Stomach (tissue), 9 donors: ENCODE data around the gene FBXO17. TPM values are rescaled to one million over a fixed set of nuclear protein-coding genes. Genes with fewer than 3 reads are reported as not detected.

Experiments
- DNase-seq, 2 donors: peaks; one replicate each; pipeline versions ENCODE4 v3.0.0 to v3.0.0-alpha.2; 2013 to 2019
- H3K27ac ChIP-seq, 5 donors: fragments of 200-600 bp in 4 of 5; sonication (generic) in 4 of 5; one replicate each; pipeline ENCODE4 v1.5.1; 2013 to 2019; ENCODE audit warnings: mild to moderate bottlenecking in 1 of 5, moderate library complexity in 1 of 5
- H3K27me3 ChIP-seq, 3 donors: fragments of 200-600 bp; sonication (generic); one replicate each; pipeline ENCODE4 v1.5.1; 2017 to 2019; ENCODE audit warnings: mixed run types in 1 of 3
- H3K36me3 ChIP-seq, 4 donors: fragments of 200-600 bp; sonication (generic); 1 replicate in 3 of 4; 2 replicates in 1 of 4; pipeline ENCODE4 v1.5.1; 2016 to 2019
- H3K4me1 ChIP-seq, 4 donors: fragments of 200-600 bp; sonication (generic); one replicate each; pipeline ENCODE4 v1.5.1; 2016 to 2019
- H3K4me3 ChIP-seq, 4 donors: fragments of 200-600 bp; sonication (generic) in 3 of 4; one replicate each; pipeline ENCODE4 v1.5.1; 2016 to 2019; ENCODE audit warnings: mild to moderate bottlenecking in 1 of 4
- H3K9me3 ChIP-seq, 4 donors: fragments of 200-600 bp; sonication (generic); one replicate each; pipeline ENCODE4 v1.5.1; 2016 to 2019
- EP300 ChIP-seq: sonication (generic); formaldehyde crosslinking; IDR thresholded peaks from one replicate; pipeline ENCODE4 v1.6.1; 2017; ENCODE audit warnings: antibody characterized with exemption
- POLR2A ChIP-seq, 4 donors: fragments of 450-650 bp; IDR thresholded peaks; one replicate each; pipeline ENCODE4 v1.6.1; 2016; ENCODE audit warnings: antibody characterized with exemption in 4 of 4, control low read depth in 2 of 4, mild to moderate bottlenecking in 1 of 4, moderate library complexity in 1 of 4
- POLR2AphosphoS5 ChIP-seq, 3 donors: sonication (generic); formaldehyde crosslinking; IDR thresholded peaks; one replicate each; pipeline ENCODE4 v1.6.1; 2016; ENCODE audit warnings: antibody characterized with exemption in 3 of 3
- WGBS, 5 donors: extraction: QIAGEN DNeasy Blood & Tissue Kit in 3 of 5; methylation state at CpG; one replicate each; pipeline versions ENCODE4 v1.1.5 to v1.1.7; 2013 to 2018; 5-methylcytosine and 5-hydroxymethylcytosine counted together
- intact Hi-C: fragments of 100-400 bp; cut with DNase I; formaldehyde crosslinking; loops from one replicate; pipeline ENCODE4 v1.15.1; 2023; ENCODE audit warnings: low total_unique reads
- polyA plus RNA-seq, 3 donors: library from polyadenylated mRNA; stranded (reverse); fragments of 200-250 nt; gene quantifications; one replicate each; pipeline ENCODE4 v1.2.3, GENCODE V29; 2013
- total RNA-seq, 5 donors: library from RNA; depleted of rRNA; stranded (reverse); fragments of >200 nt; gene quantifications; one replicate each; pipeline versions ENCODE4 v1.1.0 to v1.2.3, GENCODE V29; 2014 to 2016
- TF ChIP-seq, protein P1 (sequence below), 7 experiments: fragments of 450-650 bp in 4 of 7; fragments of 200-600 bp in 3 of 7; sonication (generic) in 3 of 7; IDR thresholded peaks; one replicate each; pipeline ENCODE4 v1.5.1; 2016 to 2019; ENCODE audit warnings: antibody characterized with exemption in 7 of 7, control low read depth in 2 of 7, mild to moderate bottlenecking in 1 of 7
- donor health status: healthy with polysubstance abuse.
- donor health status: Bipolar disorder and iron deficiency.
- donor health status: healthy.

The FBXO17 gene
- total and polyA plus RNA-seq, 8 donors: 1.8 to 19.1 (median 6.6) TPM; not detected in 1

- intact Hi-C loops: no loop called here
- H3K9me3 ChIP-seq: no peaks in the 10 kb centered on the region
- peaks cover 18 to 53% (median 43%) of the 10 kb centered on the region in 4 donors for H3K36me3 ChIP-seq
- H3K4me3 ChIP-seq: no peak overlapping the region
- H3K27ac ChIP-seq: no peak overlapping the region
- WGBS, 5 donors: 74 to 85% (median 80%) methylated on average over 8 to 14 of the region's 14 CpGs
- no peaks in the 10 kb centered on the region for H3K27me3 ChIP-seq
- no peak for DNase-seq
- no peaks in the 10 kb centered on the region for H3K4me1 ChIP-seq
- TF ChIP-seq POLR2AphosphoS5 (IDR thresholded peaks at IDR 0.05): no peak
- TF ChIP-seq POLR2A (IDR thresholded peaks at IDR 0.05): no peak
- TF ChIP-seq EP300: no peak
- TF ChIP-seq, protein P1, sequence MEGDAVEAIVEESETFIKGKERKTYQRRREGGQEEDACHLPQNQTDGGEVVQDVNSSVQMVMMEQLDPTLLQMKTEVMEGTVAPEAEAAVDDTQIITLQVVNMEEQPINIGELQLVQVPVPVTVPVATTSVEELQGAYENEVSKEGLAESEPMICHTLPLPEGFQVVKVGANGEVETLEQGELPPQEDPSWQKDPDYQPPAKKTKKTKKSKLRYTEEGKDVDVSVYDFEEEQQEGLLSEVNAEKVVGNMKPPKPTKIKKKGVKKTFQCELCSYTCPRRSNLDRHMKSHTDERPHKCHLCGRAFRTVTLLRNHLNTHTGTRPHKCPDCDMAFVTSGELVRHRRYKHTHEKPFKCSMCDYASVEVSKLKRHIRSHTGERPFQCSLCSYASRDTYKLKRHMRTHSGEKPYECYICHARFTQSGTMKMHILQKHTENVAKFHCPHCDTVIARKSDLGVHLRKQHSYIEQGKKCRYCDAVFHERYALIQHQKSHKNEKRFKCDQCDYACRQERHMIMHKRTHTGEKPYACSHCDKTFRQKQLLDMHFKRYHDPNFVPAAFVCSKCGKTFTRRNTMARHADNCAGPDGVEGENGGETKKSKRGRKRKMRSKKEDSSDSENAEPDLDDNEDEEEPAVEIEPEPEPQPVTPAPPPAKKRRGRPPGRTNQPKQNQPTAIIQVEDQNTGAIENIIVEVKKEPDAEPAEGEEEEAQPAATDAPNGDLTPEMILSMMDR (IDR thresholded peaks at IDR 0.05): no peak
Observed at GRCh38 chr19:38920602-38921419, 54.7 kb downstream of the FBXO17 start.

- H3K36me3 ChIP-seq: peaks cover 12 to 53% (median 42%) of the 10 kb centered on the region in 4 donors
- no peak overlapping the region for H3K27ac ChIP-seq
- H3K4me3 ChIP-seq: no peak overlapping the region
- DNase-seq: no peak
- no peaks in the 10 kb centered on the region for H3K4me1 ChIP-seq
- intact Hi-C loops: no loop called here
- H3K9me3 ChIP-seq: no peaks in the 10 kb centered on the region
- TF ChIP-seq EP300 (no peak), POLR2A (IDR thresholded peaks at IDR 0.05) (no peak), POLR2AphosphoS5 (IDR thresholded peaks at IDR 0.05) (no peak)
- TF ChIP-seq, protein P1 (IDR thresholded peaks at IDR 0.05): no peak
- H3K27me3 ChIP-seq: no peaks in the 10 kb centered on the region
- 70 to 76% (median 71%) methylated on average over 20 to 21 of the region's 21 CpGs for WGBS, 5 donors
Observed at GRCh38 chr19:38919837-38920601, 55.5 kb downstream of the FBXO17 start.

- WGBS, 5 donors: 88 to 92% (median 91%) methylated on average over 5 to 10 of the region's 10 CpGs
- Histone ChIP-seq H3K27me3 (no peaks in the 10 kb centered on the region), H3K4me3 (no peak overlapping the region), H3K4me1 (no peaks in the 10 kb centered on the region), H3K36me3 (peaks cover 3 to 41% (median 29%) of the 10 kb centered on the region in 4 donors), H3K9me3 (no peaks in the 10 kb centered on the region), H3K27ac (no peak overlapping the region)
- intact Hi-C loops: no loop called here
- no peak for DNase-seq
- TF ChIP-seq POLR2AphosphoS5 (IDR thresholded peaks at IDR 0.05) (no peak), POLR2A (IDR thresholded peaks at IDR 0.05) (no peak), EP300 (no peak)
- TF ChIP-seq, protein P1 (IDR thresholded peaks at IDR 0.05): no peak
Observed at GRCh38 chr19:38918526-38918925, 57.0 kb downstream of the FBXO17 start.

DNA sequence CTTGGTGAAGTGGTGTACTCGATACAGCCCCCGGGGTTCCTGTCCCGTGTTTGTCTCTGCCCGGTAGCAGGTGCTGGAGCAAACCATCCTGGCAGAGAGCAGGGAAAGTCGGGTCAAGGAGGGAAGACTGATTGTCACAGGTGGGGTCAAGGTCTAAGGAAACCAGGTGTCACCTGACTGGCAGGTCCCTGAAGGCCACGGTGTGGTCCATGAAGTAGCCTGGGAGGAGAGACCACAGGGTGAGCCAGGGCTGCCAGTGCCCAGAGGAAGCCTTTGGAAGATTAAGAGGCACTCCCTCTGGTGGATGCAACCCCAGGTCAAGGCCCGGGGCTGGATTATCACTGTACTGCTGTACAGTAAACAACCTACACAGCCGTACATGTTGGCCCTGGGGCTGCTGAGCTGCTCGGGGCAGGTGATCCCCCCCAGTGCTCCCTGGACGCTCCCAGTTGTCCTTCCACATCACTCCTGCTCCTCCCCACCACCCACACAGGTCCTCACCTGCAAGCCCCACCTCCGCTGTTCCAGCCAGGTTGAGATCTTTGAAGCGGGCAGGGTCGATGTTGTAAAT lies 57.5 kb downstream of the FBXO17 start:
- DNase-seq: no peak
- 64 to 77% (median 71%) methylated on average over 10 to 13 of the region's 13 CpGs for WGBS, 5 donors
- intact Hi-C loops: no loop called here

More for the DNA sequence above, 57.5 kb downstream of the FBXO17 start:
- no peak overlapping the region for H3K27ac ChIP-seq
- H3K4me3 ChIP-seq: no peak overlapping the region
- no peaks in the 10 kb centered on the region for H3K4me1 ChIP-seq
- TF ChIP-seq EP300 (no peak), POLR2A (IDR thresholded peaks at IDR 0.05) (no peak), POLR2AphosphoS5 (IDR thresholded peaks at IDR 0.05) (no peak)
- TF ChIP-seq, protein P1 (IDR thresholded peaks at IDR 0.05): no peak
- H3K9me3 ChIP-seq: no peaks in the 10 kb centered on the region
- peaks cover 3 to 40% (median 29%) of the 10 kb centered on the region in 4 donors for H3K36me3 ChIP-seq
- no peaks in the 10 kb centered on the region for H3K27me3 ChIP-seq
